MM.1S (cell line): ENCODE results near the gene WNK2.

Source experiments
- DNase-seq: peaks from one replicate; pipeline ENCODE4 v3.0.0-alpha.2; 2015
- H2AFZ ChIP-seq: fragments of 300-600 bp; sonication (generic); 2 replicates; pipeline ENCODE4 v1.6.0; 2016; ENCODE audit warnings: antibody characterized with exemption, low read length
- H3F3A ChIP-seq: fragments of 300-600 bp; sonication (generic); 2 replicates; pipeline ENCODE4 v1.6.1; 2016; ENCODE audit warnings: mild to moderate bottlenecking, antibody characterized with exemption, low read length, moderate library complexity, mixed read lengths; ENCODE audit not compliant: insufficient read depth
- H3K27ac ChIP-seq: fragments of 300-600 bp; sonication (generic); 2 replicates; pipeline ENCODE4 v1.5.1; 2016; ENCODE audit warnings: mild to moderate bottlenecking, low read length
- H3K27me3 ChIP-seq: fragments of 300-600 bp; sonication (generic); replicated peaks from 2 replicates; pipeline ENCODE4 v1.6.0; 2016; ENCODE audit warnings: low read length; ENCODE audit not compliant: insufficient read depth
- H3K36me3 ChIP-seq: fragments of 300-600 bp; sonication (generic); replicated peaks from 2 replicates; pipeline ENCODE4 v1.6.1; 2016; ENCODE audit warnings: mild to moderate bottlenecking, low read length, mixed read lengths; ENCODE audit not compliant: insufficient read depth
- H3K4me1 ChIP-seq: fragments of 300-600 bp; sonication (generic); 2 replicates; pipeline ENCODE4 v1.6.1; 2016; ENCODE audit warnings: low read length, mixed read lengths
- H3K4me2 ChIP-seq: fragments of 300-600 bp; sonication (generic); 2 replicates; pipeline ENCODE4 v1.6.0; 2016; ENCODE audit warnings: low read depth, low read length
- H3K4me3 ChIP-seq: fragments of 300-600 bp; sonication (generic); 2 replicates; pipeline ENCODE4 v1.5.1; 2016; ENCODE audit warnings: low read length, mixed read lengths
- H3K79me2 ChIP-seq: fragments of 300-600 bp; sonication (generic); 2 replicates; pipeline ENCODE4 v1.6.1; 2016; ENCODE audit warnings: mixed run types, low read length, mixed read lengths
- H3K9ac ChIP-seq: fragments of 300-600 bp; sonication (generic); 2 replicates; pipeline ENCODE4 v1.6.1; 2016; ENCODE audit warnings: low read length, mixed read lengths
- H3K9me2 ChIP-seq: fragments of 300-600 bp; sonication (generic); replicated peaks from 2 replicates; pipeline ENCODE4 v1.6.1; 2016; ENCODE audit warnings: mild to moderate bottlenecking, low read length, mixed read lengths; ENCODE audit not compliant: insufficient read depth
- H3K9me3 ChIP-seq: fragments of 300-600 bp; sonication (generic); replicated peaks from 2 replicates; pipeline ENCODE4 v1.6.1; 2016; ENCODE audit warnings: mild to moderate bottlenecking, low read length, mixed read lengths; ENCODE audit not compliant: insufficient read depth
- H4K20me1 ChIP-seq: fragments of 300-600 bp; sonication (generic); 2 replicates; pipeline ENCODE4 v1.6.1; 2016; ENCODE audit warnings: mild to moderate bottlenecking, low read length, moderate library complexity, mixed read lengths; ENCODE audit not compliant: insufficient read depth
- EZH2 ChIP-seq: fragments of 300-600 bp; sonication (generic); optimal IDR thresholded peaks from 2 replicates; pipeline ENCODE3; 2017; ENCODE audit warnings: low read depth, mild to moderate bottlenecking, antibody characterized with exemption, low read length, mixed read lengths
- EZH2phosphoT487 ChIP-seq: fragments of 300-600 bp; sonication (generic); IDR thresholded peaks from 2 replicates; pipeline ENCODE4 v1.6.1; 2018; ENCODE audit warnings: antibody characterized with exemption, low read length
- TF ChIP-seq, protein P1 (sequence below): fragments of 300-600 bp; sonication (generic); IDR thresholded peaks from 2 replicates; pipeline ENCODE4 v1.5.1; 2016; ENCODE audit warnings: antibody characterized with exemption, low read length, mixed read lengths

Gene WNK2

DNA sequence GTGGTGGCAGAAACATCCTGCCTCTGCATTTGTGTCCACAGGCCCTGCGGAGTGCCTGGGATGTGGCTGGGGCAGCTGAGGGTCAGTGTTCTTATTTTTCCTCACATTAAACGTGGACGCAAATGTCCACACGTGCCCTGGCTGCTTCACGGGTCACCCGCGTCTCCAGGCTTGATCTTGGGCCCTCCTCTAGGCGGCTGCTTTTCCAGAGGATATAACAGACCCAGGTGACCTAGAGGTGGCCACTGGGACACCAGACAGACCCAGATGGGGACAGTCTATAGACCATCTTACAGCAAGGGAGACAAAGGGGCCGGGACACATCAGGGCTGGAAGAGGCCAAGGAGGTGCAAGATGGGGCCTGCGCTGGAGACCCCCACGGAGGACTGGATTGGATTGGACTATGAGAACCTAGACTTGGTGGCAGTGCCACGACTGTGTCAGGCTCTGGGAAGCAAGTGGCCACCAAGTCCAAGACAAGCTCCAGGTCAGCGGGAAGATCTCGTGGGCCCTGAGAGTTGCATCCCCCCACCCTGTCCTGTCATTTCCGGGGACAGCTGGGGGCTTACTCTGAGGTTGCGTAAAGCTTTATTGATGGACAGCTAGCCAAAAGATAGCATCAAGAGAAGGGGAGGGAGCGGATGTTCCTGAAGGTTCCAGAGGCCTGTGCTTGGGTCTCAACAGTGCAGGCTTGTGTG lies 6.9 kb downstream of the WNK2 start:
- no peak overlapping the region for H3K4me3 ChIP-seq
- H3K4me1 ChIP-seq = no peaks in the 10 kb centered on the region
- TF ChIP-seq, protein P1, sequence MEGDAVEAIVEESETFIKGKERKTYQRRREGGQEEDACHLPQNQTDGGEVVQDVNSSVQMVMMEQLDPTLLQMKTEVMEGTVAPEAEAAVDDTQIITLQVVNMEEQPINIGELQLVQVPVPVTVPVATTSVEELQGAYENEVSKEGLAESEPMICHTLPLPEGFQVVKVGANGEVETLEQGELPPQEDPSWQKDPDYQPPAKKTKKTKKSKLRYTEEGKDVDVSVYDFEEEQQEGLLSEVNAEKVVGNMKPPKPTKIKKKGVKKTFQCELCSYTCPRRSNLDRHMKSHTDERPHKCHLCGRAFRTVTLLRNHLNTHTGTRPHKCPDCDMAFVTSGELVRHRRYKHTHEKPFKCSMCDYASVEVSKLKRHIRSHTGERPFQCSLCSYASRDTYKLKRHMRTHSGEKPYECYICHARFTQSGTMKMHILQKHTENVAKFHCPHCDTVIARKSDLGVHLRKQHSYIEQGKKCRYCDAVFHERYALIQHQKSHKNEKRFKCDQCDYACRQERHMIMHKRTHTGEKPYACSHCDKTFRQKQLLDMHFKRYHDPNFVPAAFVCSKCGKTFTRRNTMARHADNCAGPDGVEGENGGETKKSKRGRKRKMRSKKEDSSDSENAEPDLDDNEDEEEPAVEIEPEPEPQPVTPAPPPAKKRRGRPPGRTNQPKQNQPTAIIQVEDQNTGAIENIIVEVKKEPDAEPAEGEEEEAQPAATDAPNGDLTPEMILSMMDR = no peak
- TF ChIP-seq EZH2 (no peak), EZH2phosphoT487 (no peak)
- no peaks in the 10 kb centered on the region for H3K9me2 ChIP-seq
- H3K79me2 ChIP-seq = no peaks in the 10 kb centered on the region
- H3F3A ChIP-seq = no peaks in the 10 kb centered on the region
- H3K27ac ChIP-seq = no peak overlapping the region
- H3K27me3 ChIP-seq = no peaks in the 10 kb centered on the region
- H2AFZ ChIP-seq = no peak overlapping the region
- H3K36me3 ChIP-seq = no peaks in the 10 kb centered on the region
- no peak overlapping the region for H3K9ac ChIP-seq
- DNase-seq = no peak
- no peaks in the 10 kb centered on the region for H3K9me3 ChIP-seq
- H3K4me2 ChIP-seq = no peak overlapping the region
- H4K20me1 ChIP-seq = no peaks in the 10 kb centered on the region

DNA sequence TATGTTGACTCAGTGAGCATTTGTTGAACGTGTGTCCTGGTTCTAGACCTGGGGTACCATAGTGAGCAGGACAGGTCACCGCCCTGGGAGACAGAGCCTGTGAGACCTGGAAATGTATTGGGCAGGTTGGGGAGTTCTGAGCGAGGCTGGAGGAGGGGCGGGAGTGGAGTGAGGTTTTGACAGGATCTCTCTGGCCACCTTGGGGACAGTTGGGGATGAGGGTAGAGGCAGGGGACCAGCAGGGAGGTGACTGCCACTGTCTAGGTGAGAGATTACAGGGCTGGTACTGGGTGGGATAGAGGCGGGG lies 7.4 kb downstream of the WNK2 start:
- Histone ChIP-seq H3F3A (no peaks in the 10 kb centered on the region), H3K9me3 (no peaks in the 10 kb centered on the region), H4K20me1 (no peaks in the 10 kb centered on the region), H3K9ac (no peak overlapping the region), H3K4me1 (no peaks in the 10 kb centered on the region), H3K27me3 (no peaks in the 10 kb centered on the region), H3K36me3 (no peaks in the 10 kb centered on the region), H3K79me2 (no peaks in the 10 kb centered on the region), H3K4me3 (no peak overlapping the region), H3K27ac (no peak overlapping the region), H3K9me2 (no peaks in the 10 kb centered on the region), H2AFZ (no peak overlapping the region), H3K4me2 (no peak overlapping the region)
- DNase-seq = no peak
- TF ChIP-seq EZH2phosphoT487 (no peak), EZH2 (no peak)
- TF ChIP-seq, protein P1 = no peak

DNA sequence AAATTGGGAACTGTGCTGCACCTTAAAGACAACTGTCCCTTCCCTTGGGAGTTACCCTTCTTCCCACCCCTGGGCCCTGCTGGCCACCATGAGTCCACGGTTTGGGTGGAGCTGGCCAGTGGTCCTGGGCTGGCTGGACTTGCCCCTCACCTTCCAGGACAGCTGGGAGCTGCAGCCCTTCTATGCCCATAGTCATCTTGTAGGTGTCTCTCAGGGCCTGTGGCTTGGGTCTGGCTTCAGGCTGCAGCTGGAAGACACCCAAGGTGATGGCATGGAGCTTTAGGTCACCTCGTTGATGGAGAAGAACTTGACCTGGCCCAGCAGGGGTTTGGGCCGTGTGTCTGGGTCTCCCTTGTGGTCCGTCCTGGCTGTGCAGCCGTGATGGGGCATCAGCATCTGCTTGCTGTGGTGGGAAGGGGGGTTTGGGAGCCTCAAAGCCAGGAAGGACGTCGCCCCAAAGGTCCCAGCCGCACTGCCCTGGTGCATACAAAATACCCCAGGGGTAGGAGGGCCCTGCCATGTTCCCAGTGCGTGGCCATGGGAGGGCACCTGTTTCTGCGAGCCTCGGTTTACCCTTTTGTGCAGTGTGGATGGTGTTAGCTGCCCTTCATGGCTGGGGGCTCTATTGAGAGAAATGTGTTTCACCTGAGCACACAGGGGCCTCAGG lies 8.9 kb downstream of the WNK2 start:
- H3K27me3 ChIP-seq = no peaks in the 10 kb centered on the region
- H3K9me3 ChIP-seq = no peaks in the 10 kb centered on the region
- no peaks in the 10 kb centered on the region for H3K9me2 ChIP-seq
- H2AFZ ChIP-seq = no peak overlapping the region
- H3K4me3 ChIP-seq = no peak overlapping the region
- H3K9ac ChIP-seq = no peak overlapping the region
- TF ChIP-seq, protein P1 = no peak
- no peak for TF ChIP-seq EZH2phosphoT487
- no peak for TF ChIP-seq EZH2
- DNase-seq = no peak
- no peak overlapping the region for H3K27ac ChIP-seq
- no peaks in the 10 kb centered on the region for H3K79me2 ChIP-seq
- no peak overlapping the region for H3K4me2 ChIP-seq
- H4K20me1 ChIP-seq = no peaks in the 10 kb centered on the region
- no peaks in the 10 kb centered on the region for H3K36me3 ChIP-seq
- H3F3A ChIP-seq = no peaks in the 10 kb centered on the region
- H3K4me1 ChIP-seq = no peaks in the 10 kb centered on the region
